ENCODE data around the gene ALS2.

ALS2 gene

DNA sequence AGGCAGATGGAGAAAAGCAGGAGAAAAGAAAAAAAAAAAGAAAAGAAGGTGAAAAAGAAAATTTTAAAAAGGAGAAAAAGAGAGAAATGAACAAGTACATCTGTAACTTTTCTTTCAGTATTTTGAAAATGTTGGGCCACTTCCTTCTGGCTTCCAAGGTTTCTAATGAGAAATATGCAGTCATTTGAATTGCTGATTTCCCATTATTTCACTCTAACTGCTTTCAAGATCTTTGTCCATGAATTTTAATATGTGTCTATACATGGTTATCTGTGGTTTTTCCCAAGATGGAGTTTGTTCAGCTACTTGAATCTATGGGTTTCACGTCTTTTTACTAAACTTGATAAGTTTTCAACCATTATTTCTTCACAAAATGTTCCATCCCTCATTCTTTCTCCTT, 68.0 kb downstream of the ALS2 start:
- TF ChIP-seq ZFX (IDR thresholded peaks at IDR 0.05) (no peak), CTCF (conservative IDR thresholded peaks at IDR 0.05) (no peak)
- no peak overlapping the region for H3K27ac ChIP-seq

- TF ChIP-seq CTCF (conservative IDR thresholded peaks at IDR 0.05) = no peak
- no peak for TF ChIP-seq ZFX (IDR thresholded peaks at IDR 0.05)
- no peak overlapping the region for H3K27ac ChIP-seq
Measured at GRCh38 chr2:201709747-201710146, 71.0 kb downstream of the ALS2 start.

GRCh38 chr2:201709049-201709448, 71.7 kb downstream of the ALS2 start:
- TF ChIP-seq ZFX (IDR thresholded peaks at IDR 0.05) = no peak
- TF ChIP-seq CTCF (conservative IDR thresholded peaks at IDR 0.05) = no peak
- no peak overlapping the region for H3K27ac ChIP-seq

- TF ChIP-seq ZFX (IDR thresholded peaks at IDR 0.05) (no peak), CTCF (conservative IDR thresholded peaks at IDR 0.05) (peak; percentile 14; the same call in 1 of the 2 replicates)
- no peak overlapping the region for H3K27ac ChIP-seq
Measured at GRCh38 chr2:201707753-201708152, 73.0 kb downstream of the ALS2 start.

DNA sequence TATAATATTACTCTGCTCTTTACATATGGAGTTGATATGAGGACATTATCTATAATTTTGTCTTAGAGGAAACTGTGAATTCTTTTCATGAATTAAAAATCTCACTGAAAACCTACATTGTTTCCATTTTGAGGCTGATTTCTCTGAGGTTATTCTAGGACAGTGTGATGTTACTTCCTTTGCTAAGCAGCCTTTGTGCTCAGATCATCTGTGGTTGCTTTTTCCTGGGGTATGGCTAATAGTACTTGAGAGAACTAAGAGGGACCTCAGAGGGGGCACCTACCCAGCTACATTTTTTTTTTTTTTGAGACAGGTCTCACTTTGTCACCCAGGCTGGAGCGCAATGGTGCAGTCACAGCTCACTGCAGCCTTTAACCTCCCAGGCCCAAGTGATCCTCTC, 73.6 kb downstream of the ALS2 start:
- TF ChIP-seq CTCF (conservative IDR thresholded peaks at IDR 0.05) (no peak), ZFX (IDR thresholded peaks at IDR 0.05) (no peak)
- no peak overlapping the region for H3K27ac ChIP-seq

DNA sequence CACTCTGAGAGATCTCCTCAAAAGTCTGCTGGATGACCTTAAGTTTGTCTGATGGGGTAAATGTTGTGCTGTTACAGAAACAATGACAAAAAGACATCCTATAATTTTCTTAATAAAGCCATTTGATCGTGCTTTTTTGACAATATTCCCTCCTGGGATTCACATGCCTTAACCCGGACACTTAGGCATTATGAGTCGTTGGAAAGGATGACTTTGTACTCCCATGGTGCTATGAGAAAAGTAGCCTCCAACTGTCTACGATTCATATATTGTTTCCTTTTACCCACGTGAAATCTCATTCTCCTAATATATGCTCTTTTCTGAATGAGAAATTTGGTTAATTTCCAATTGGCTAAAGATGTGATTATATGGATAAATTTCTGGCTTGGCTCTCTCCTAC, 76.2 kb downstream of the ALS2 start:
- TF ChIP-seq ZFX (IDR thresholded peaks at IDR 0.05) = no peak
- TF ChIP-seq CTCF (conservative IDR thresholded peaks at IDR 0.05) = no peak
- no peak overlapping the region for H3K27ac ChIP-seq

GRCh38 chr2:201701646-201702045, 79.1 kb downstream of the ALS2 start:
- no peak overlapping the region for H3K27ac ChIP-seq

More at GRCh38 chr2:201701646-201702045, 79.1 kb downstream of the ALS2 start:
- no peak for TF ChIP-seq CTCF (conservative IDR thresholded peaks at IDR 0.05)
- no peak for TF ChIP-seq ZFX (IDR thresholded peaks at IDR 0.05)

All from C4-2B (cell line).